Spleen (tissue), 7 donors: Measurements from ENCODE around the gene NARS2.

Experiments used
- CTCF ChIP-seq, 11 experiments: fragments of 200-600 bp in 7 of 11; fragments of 450-650 bp in 4 of 11; sonication (generic) in 4 of 11; IDR thresholded peaks in 8 of 11; conservative IDR thresholded peaks in 3 of 11; 1 replicate in 7 of 11; 2 replicates in 4 of 11; pipeline versions ENCODE4 v1.4.0 to v1.8.0; 2016 to 2021; ENCODE audit warnings: antibody characterized with exemption in 11 of 11, inconsistent platforms in 4 of 11, mild to moderate bottlenecking in 1 of 11
- POLR2A ChIP-seq, 3 donors: fragments of 450-650 bp; IDR thresholded peaks; one replicate each; pipeline ENCODE4 v1.5.1; 2017; ENCODE audit warnings: antibody characterized with exemption in 3 of 3, mild to moderate bottlenecking in 1 of 3
- POLR2AphosphoS5 ChIP-seq, 3 donors: sonication (generic); formaldehyde crosslinking; IDR thresholded peaks; one replicate each; pipeline ENCODE4 v1.5.1; 2017; ENCODE audit warnings: antibody characterized with exemption in 3 of 3
- donor health status: DM: no; HTN: no; CAD: no; lungs with moderate emphysema.
- donor health status: DM: no; HTN: no; CAD: no.
- donor health status: DM: no; HTN: no; CAD: no.

- no peak for TF ChIP-seq POLR2A (IDR thresholded peaks at IDR 0.05)
- TF ChIP-seq POLR2AphosphoS5 (IDR thresholded peaks at IDR 0.05): no peak
- TF ChIP-seq CTCF (IDR thresholded peaks at IDR 0.05 in 8 of 11, conservative IDR thresholded peaks at IDR 0.05 in 3 of 11): no peak
These were observed 41.7 kb downstream of the NARS2 start for GRCh38 chr11:78532991-78533390.
